ENCODE measurements around the gene MMUT.
"Not testable (repeated sequence)": the region's sequence is repeated elsewhere in the genome, so short reads cannot be mapped to it uniquely, and the experiment has no call there.

The MMUT gene

DNA sequence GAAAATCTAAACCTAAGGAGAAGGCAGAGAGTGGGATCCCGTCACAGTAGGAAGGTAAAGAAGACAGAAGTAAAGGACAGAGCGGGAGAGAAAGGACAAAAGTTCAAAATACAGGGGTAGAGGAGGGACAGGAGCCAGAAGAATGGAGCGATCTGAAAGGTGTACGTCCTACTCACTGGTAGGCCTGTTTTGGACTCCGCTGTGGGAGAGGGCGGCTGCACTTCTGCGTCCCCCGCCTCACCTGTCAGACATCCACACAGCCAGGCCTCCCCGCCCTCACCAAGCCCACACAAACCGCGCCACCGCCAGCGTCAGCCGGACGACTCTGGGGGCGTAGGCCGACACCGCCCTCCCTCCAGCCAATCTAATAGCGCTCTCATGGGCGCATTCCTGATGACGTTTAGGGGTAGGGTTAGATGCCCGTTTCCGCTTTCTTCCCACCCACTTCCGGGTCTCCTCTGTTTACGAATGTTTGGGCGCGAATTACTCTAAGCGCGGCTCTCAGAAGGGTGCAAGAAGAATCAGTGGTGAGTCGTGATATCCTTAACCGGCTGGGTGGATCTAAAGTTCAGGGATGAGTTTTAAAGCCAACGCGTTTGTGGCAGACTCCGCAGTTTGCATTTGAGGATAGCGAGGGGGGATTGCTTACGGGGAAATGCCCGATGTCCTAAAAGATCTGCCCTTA is at the start of gene MMUT, which contains the start of gene CENPQ:
MMUT (minus strand) TSS at position 327 of the 685 bp plus-strand sequence. CDS start 3,787 bp downstream, outside the sequence.
CENPQ (plus strand) TSS at position 444 of the 685 bp plus-strand sequence. CDS start 6,807 bp downstream, outside the sequence.
- DNase-seq (ENCODE audit: low spot score), result peak; percentile 88

DNA sequence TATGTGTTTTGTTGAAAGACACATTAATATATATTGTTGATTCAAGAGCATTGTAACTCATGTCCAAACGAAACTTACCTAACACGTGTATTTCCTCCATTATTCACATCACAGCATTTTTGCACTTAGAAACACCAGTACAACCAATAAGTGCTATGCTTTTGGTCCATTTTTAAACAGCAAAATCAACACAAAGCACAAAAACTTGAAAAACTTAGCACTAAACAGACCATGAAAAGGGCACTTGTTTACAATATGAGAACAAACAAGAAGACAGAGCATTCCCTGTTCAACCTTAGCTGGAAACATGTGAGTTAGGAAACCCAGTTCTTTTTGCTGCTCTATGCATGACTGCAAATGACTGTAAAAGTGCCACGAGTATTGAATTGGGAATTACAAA is 46.3 kb upstream of the MMUT start:
- DNase-seq (ENCODE audit: low spot score), result no peak

DNA sequence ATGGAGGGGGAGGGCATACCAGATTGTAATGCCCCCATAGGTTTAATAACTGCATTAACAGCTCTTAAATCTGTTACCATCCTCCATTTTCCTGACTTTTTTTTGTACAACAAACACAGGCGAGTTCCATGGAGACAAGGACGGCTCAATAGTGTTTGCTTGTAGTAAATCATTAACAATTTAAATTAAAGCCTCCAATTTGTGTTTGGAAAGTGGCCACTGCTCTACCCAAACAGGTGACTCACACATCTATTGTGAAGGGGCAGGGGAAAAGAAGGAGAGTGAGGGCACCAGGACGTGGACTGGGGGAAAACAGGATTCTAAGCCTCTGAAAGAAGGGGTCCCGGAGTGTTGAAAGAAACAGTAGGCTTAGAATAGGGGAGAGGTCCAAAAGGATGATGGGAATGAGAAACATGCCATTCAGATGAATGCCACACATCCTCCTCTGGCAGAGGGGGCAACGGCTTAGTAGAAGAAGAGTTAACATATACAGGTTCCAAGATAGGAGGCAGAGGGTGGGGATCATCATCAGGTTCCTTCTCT is 43.6 kb upstream of the MMUT start:
- no peak for DNase-seq (ENCODE audit: low spot score)

DNA sequence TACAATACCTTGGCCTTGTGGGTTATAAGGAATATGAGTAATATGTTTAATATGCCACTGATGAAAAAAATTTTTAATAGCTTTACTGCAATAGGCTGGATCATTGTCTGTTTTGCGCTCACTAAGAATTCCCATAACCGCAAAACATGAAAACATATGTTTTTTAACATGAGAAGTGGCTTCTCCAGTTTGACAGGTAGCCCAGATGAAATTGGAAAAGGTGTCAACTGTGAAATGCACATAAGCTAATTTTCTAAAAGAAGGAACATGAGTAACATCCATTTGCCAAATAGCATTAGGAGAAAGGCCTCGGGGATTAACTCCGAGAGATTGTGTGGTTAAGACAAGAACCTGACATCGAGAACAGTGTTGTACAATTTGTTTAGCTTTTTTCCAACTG is 41.6 kb upstream of the MMUT start:
- no peak for DNase-seq (ENCODE audit: low spot score)

DNA sequence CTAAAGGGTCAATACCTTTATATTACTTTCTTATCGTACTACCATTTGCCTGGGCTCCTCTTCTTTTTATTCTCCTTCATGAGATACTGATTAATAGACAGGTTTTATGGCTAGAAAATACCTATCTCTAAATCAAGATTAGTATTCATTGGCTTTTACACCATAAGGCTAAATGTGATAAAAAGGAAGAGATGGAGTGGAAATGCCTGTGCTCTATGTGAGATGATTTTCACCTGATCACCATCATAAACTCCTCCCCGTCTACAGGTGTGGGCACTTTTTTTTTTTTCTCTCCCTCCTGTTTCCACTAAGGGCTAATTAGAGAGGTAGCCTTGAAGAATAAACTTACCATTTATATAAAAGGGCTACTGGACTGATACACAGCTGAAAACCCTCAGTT is 36.6 kb upstream of the MMUT start, which contains the start of gene GLYATL3:
GLYATL3 (plus strand) TSS at position 301 of the 400 bp plus-strand sequence. CDS start 12,068 bp downstream, outside the sequence.
- DNase-seq (ENCODE audit: low spot score), result no peak

DNA sequence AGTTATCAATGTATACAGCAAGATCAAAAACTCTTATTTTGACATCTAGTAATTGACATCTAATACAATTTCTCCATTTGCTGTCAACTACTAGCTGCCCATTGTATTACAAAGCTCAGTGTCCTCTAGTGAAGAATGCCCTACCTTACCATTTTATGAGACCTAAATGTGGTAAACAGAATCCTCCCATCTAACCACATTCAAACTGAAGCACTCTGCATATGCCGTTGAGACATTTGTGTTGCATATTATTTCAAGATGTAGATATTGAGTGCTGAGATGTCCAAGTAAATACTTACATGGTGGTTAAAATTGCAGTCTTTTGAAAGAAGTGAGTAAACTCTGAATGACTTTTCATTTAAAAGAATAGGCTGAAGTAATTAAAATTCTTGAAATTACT is 36.1 kb upstream of the MMUT start:
- no peak for DNase-seq (ENCODE audit: low spot score)

DNA sequence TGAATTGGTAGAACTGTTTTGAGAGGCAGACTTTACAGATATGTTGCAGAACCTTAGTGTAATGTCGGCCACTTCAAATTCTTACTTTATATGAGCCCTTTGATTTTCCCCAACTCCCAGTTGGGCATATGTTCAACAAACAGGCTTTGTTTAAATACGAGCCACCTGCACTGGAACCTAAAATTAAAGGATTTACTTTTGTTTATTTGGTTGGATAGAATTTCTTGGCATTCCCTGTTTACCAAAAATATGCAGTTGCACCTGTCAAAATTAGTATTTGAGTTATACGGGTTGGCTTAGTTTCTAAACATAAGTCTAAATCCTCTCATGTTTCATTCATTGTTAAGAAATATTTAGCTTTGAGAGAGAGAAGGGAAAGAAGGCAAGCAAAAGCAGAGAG is 34.3 kb upstream of the MMUT start:
- DNase-seq (ENCODE audit: low spot score), result no peak

DNA sequence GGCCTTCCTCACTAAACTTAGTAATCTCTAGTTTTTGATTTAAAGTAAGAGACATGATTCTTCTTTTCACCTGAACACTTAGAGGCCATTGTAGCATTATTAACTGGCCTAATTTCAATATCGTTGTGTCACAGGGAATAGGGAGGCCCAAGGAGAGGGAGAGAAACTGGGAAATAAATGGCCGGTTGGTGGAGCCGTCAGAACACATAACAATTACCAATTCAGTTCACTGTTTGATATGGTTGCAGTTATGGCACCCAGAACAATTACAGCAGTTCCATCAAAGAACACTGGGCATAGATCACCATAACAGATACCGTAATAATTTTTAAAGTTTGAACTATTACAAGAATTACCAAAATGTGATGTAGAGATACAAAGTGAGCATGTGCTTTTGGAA is 27.6 kb upstream of the MMUT start:
- DNase-seq (ENCODE audit: low spot score), result no peak

DNA sequence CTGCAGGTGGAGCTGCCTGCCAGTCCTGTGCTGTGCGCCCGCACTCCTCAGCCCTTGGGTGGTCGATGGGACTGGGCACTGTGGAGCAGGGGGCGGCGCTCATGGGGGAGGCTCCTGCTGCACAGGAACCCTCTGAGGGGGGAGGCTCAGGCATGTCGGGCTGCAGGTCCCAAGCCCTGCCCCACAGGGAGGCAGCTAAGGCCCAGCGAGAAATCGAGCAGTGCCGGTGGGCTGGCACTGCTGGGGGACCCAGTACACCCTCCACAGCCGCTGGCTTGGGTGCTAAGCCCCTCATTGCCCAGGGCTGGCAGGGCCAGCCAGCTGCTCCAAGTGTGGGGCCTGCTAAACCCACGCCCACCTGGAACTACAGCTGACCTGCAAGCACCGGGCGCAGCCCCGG is 20.3 kb upstream of the MMUT start:
- not testable (repeated sequence) for DNase-seq (ENCODE audit: low spot score)

DNA sequence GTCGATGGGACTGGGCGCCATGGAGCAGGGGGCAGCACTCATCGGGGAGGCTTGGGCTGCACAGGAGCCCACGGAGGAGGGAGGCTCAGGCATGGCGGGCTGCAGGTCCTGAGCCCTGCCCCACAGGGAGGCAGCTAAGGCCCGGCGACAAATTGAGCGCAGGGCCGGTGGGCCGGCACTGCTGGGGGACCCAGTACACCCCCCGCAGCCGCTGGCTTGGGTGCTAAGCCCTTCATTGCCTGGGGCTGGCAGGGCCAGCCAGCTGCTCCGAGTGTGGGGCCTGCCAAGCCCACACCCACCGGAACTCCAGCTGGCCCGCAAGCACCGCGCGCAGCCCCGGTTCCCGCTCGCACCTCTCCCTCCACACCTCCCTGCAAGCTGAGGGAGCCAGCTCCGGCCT is 18.8 kb upstream of the MMUT start:
- not testable (repeated sequence) for DNase-seq (ENCODE audit: low spot score)

DNA sequence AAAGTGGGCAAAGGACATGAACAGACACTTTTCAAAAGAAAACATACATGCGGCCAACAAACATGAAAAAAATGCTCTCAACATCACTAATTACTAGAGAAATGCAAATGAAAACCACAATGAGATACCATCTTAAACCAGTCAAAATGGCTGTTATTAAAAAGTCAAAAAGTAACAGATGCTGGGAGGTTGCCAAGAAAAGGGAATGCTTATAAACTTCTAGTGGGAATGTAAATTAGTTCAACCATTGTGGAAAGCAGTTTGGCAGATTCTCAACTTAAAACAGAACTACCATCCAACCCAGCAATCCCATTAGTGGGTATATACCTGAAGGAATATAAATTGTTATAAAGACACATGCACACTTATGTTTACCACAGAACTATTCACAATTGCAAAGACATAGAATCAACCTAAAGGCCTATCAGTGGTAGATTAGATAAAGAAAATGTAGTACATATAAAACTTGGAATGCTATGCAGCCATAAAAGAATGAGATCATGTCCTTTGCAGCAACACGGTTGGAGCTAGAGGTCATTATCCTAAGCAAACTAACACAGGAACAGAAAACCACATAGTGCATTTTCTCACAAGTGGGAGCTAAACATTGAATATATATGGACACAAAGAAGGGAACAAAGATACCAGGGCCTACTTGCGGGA is 16.4 kb upstream of the MMUT start:
- DNase-seq (ENCODE audit: low spot score), result no peak

DNA sequence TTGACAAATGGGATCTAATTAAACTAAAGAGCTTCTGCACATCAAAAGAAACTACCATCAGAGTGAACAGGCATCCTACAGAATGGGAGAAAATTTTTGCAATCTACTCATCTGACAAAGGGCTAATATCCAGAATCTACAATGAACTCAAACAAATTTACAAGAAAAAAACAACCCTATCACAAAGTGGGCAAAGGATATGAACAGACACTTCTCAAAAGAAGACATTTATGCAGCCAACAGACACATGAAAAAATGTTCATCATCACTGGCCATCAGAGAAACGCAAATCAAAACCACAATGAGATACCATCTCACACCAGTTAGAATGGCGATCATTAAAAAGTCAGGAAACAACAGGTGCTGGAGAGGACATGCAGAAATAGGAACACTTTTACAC is 13.5 kb upstream of the MMUT start:
- not testable (repeated sequence) for DNase-seq (ENCODE audit: low spot score)

DNA sequence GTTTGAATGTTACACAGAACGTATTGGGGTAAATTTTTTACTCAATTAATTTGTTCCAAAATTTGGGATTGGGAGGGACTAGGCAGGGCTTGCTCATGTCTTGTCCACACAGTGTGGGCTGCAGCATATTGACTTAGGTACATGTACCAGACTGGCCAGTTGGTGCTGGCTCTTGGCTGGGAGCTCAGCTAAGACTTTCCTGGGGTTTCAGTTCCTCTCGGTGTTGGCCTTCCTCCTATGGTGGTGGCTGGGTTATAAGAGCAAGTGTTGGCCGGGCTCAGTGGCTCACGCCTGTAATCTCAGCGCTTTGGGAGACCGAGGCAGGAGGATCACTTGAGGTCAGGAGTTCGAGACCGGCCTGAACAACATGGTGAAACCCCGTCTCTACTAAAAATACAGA is 5.0 kb upstream of the MMUT start:
- DNase-seq (ENCODE audit: low spot score), result no peak

DNA sequence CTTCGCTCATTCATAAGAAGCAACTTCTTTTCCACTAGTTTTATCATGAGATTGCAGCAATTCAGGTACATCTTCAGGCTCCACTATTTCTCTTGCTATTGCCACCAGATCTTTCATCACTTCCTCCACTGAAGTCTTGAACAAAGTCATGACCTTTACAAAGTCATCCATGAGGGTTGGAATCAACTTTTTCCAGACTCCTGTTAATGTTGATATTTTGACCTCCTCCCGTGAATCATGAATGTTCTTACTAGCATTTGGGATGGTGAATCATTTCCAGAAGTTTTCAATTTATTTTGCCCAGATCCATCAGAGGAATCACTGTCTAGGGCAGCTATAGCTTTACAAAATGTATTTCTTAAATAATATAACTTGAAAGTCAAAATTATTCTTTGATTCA is 1.6 kb upstream of the MMUT start:
- no peak for DNase-seq (ENCODE audit: low spot score)

DNA sequence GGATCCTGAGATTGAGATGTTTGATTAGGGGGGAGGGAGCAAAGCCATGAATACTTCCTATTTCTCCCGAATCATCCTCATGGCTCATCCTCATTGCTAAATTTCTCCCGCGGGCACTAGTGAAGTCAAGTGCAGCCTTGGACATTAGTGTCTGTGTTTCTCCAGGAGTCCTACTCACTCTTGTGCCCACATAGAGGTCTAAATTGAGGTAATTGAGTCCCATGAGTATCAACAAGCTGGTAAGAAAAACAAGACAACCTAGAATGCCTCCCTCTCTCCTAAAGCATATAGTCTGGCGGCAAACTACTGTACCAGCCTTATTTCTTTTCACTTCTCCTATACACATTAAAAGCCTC is 537 bp upstream of the MMUT start:
- DNase-seq (ENCODE audit: low spot score), result no peak

DNA sequence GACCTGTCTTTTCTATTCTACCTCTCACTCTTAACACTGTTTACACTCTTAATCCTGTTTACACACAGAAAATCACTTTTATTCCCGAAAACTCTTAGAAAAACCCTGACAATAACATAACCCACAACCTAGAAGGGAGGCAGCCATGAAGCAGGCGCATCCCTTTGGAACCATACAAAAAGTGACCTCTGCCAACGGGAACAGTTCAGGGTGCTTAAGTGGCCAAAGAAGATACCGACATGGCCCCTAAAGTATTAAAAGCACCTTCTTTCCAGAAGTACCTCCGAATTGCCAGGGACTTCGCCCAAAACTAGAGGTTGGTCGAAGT is 490 bp downstream of the MMUT start:
- DNase-seq (ENCODE audit: low spot score), result no peak

DNA sequence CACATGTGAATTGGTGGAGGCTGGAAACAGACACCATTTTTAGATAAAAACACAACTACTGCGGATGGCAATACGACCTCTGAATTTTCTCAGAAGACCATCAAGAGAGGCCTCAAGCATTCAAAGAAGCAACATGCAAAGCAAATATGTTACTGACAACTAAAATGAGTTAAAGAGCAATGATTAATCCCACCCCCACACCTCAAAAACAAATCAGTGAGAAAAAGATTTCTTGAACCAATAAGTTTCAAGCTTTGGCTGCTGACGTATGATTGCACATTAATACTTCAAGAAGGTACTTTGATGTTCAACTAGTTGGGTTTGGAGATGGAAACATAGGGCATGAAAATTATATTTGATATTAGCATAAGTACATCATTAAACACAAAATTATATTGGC is 982 bp downstream of the MMUT start:
- no peak for DNase-seq (ENCODE audit: low spot score)

DNA sequence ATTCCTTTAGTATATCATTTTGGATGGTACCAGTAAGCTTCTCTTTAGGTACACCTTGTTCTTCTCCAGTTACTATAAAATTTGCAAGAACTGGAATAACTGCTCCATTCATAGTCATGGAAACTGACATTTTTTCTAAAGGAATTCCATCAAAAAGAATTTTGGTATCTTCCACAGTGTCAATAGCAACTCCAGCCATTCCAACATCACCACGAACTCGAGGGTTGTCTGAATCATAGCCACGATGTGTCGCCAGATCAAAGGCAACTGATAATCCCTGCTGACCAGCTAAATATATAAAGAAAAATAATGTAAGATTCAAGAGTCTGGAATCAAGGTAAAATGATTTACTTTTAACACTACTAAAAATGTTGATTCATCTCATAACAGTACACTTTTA is 5.3 kb downstream of the MMUT start:
- no peak for DNase-seq (ENCODE audit: low spot score)

DNA sequence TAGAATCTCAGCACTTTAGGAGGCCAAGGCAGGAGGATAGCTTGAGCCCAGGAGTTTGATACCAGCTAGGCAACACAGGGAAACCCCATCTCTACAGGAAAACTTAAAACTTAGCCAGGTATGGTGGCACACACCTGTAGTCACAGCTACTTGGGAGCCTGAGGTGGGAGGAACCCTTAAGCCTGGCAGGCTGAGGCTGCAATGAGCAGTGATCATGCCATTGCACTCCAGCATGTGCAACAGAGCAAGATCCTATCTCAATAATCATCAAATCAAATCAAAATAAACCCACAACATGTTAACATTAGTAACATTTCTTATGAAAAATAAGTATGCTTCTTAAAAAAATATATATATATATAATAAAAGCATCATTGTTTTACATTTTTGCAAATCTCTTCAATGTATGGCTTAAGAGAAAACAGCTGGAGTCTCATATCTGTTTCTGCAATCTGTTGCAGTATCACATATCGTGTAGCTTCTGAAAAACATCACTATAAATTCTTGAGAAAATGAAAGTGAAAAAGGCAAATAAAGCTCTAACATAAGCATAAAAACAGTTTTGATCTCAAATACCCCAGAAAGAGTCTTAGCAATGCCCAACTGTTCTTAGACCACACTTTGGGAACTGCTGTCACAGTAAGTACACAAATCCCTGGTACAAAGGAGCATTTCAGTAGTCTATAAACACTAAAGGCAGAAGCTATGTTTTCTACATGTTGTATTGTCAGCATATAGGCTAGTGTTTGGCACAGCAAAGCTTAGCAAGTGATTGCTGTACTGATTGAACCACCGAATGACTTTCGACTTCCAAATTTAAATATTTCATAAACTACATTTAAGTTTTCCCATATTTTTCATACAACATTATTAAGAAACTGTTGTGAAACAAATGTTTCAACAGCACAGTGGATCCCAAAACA is 8.0 kb downstream of the MMUT start:
- DNase-seq (ENCODE audit: low spot score), result no peak

DNA sequence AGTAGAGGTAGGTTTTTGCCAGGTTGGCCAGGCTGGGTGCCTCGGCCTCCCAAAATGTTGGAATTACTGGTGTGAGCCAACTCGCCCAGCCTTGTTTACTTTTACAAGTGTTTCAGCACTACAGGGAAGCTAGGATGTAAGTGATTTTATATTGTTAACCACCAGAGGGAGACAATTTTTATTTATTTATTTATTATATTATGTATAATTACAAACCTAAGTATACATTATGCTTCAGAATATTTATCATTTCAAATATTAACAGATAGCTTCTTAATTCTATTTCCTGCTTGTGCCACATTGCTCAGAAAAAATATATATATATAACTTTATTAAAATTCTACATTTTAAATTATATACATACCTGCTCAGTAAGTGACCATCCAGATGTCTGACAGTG is 9.8 kb downstream of the MMUT start:
- no peak for DNase-seq (ENCODE audit: low spot score)

DNA sequence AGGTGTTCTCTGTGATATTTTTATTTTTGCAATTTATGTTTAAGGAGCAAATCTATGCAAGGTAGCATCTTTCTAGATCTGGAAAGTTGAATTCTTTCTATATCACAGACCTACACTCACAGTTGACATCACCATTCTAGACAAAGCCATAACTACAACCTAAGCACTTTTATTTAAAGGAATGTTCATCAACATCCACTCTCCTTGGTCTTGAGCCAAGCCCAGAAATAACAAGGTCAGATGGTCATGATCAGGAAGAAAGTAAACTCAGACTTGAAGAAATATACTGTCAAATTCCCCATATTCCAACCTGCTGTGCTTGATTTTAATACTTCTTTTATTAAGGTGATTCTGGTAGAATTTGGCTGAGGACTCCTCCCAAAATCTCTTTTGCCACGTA is 32.2 kb downstream of the MMUT start:
- no peak for DNase-seq (ENCODE audit: low spot score)

DNA sequence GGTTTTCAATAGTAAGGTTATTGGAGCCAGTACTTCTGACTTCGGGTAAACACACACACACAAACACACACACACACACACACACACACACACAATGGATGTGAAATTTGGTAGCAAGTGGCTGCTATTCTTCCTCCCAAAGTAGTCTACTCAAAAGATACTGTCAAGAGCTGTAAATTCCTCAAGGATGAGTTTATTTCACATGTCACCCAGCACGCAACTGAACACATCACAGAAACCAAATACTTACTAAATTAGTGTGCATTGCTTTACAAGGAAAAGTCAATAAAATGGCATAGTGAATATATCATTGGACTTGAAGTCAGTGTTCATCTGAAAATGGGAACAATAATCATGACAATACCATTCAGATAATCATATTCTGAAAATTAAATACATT is 32.9 kb downstream of the MMUT start:
- peak; percentile 12 for DNase-seq (ENCODE audit: low spot score)

DNA sequence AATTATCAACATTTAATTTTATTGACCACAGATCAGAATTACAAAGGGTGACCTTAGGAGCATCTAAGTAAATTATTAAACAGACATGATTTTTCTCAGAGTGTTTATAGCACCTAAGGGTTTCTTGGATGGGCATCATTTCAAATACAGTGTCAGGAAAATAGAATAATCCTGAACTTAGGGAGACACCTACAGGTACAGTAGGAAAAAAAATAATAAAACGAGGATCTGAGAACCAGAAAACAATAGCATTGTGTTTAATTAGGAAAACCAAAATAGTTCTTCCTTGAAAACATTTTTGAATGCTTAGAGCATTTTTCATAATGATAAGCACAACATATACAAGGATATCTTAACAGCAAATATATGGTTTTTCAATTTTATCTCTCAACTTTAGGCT is 39.2 kb downstream of the MMUT start:
- peak; percentile 1 for DNase-seq (ENCODE audit: low spot score)

Measured in hepatic stellate cell (primary cell).